MM.1S (cell line): ENCODE measurements around the gene ARID3C.

ENCODE experiments used
- DNase-seq: peaks from one replicate; pipeline ENCODE4 v3.0.0-alpha.2; 2015
- H2AFZ ChIP-seq: fragments of 300-600 bp; sonication (generic); 2 replicates; pipeline ENCODE4 v1.6.0; 2016; ENCODE audit warnings: antibody characterized with exemption, low read length
- H3F3A ChIP-seq: fragments of 300-600 bp; sonication (generic); 2 replicates; pipeline ENCODE4 v1.6.1; 2016; ENCODE audit warnings: mild to moderate bottlenecking, antibody characterized with exemption, low read length, moderate library complexity, mixed read lengths; ENCODE audit not compliant: insufficient read depth
- H3K27ac ChIP-seq: fragments of 300-600 bp; sonication (generic); 2 replicates; pipeline ENCODE4 v1.5.1; 2016; ENCODE audit warnings: mild to moderate bottlenecking, low read length
- H3K27me3 ChIP-seq: fragments of 300-600 bp; sonication (generic); replicated peaks from 2 replicates; pipeline ENCODE4 v1.6.0; 2016; ENCODE audit warnings: low read length; ENCODE audit not compliant: insufficient read depth
- H3K36me3 ChIP-seq: fragments of 300-600 bp; sonication (generic); replicated peaks from 2 replicates; pipeline ENCODE4 v1.6.1; 2016; ENCODE audit warnings: mild to moderate bottlenecking, low read length, mixed read lengths; ENCODE audit not compliant: insufficient read depth
- H3K4me1 ChIP-seq: fragments of 300-600 bp; sonication (generic); 2 replicates; pipeline ENCODE4 v1.6.1; 2016; ENCODE audit warnings: low read length, mixed read lengths
- H3K4me2 ChIP-seq: fragments of 300-600 bp; sonication (generic); 2 replicates; pipeline ENCODE4 v1.6.0; 2016; ENCODE audit warnings: low read depth, low read length
- H3K4me3 ChIP-seq: fragments of 300-600 bp; sonication (generic); 2 replicates; pipeline ENCODE4 v1.5.1; 2016; ENCODE audit warnings: low read length, mixed read lengths
- H3K79me2 ChIP-seq: fragments of 300-600 bp; sonication (generic); 2 replicates; pipeline ENCODE4 v1.6.1; 2016; ENCODE audit warnings: mixed run types, low read length, mixed read lengths
- H3K9ac ChIP-seq: fragments of 300-600 bp; sonication (generic); 2 replicates; pipeline ENCODE4 v1.6.1; 2016; ENCODE audit warnings: low read length, mixed read lengths
- H3K9me2 ChIP-seq: fragments of 300-600 bp; sonication (generic); replicated peaks from 2 replicates; pipeline ENCODE4 v1.6.1; 2016; ENCODE audit warnings: mild to moderate bottlenecking, low read length, mixed read lengths; ENCODE audit not compliant: insufficient read depth
- H3K9me3 ChIP-seq: fragments of 300-600 bp; sonication (generic); replicated peaks from 2 replicates; pipeline ENCODE4 v1.6.1; 2016; ENCODE audit warnings: mild to moderate bottlenecking, low read length, mixed read lengths; ENCODE audit not compliant: insufficient read depth
- H4K20me1 ChIP-seq: fragments of 300-600 bp; sonication (generic); 2 replicates; pipeline ENCODE4 v1.6.1; 2016; ENCODE audit warnings: mild to moderate bottlenecking, low read length, moderate library complexity, mixed read lengths; ENCODE audit not compliant: insufficient read depth
- EZH2 ChIP-seq: fragments of 300-600 bp; sonication (generic); optimal IDR thresholded peaks from 2 replicates; pipeline ENCODE3; 2017; ENCODE audit warnings: low read depth, mild to moderate bottlenecking, antibody characterized with exemption, low read length, mixed read lengths
- EZH2phosphoT487 ChIP-seq: fragments of 300-600 bp; sonication (generic); IDR thresholded peaks from 2 replicates; pipeline ENCODE4 v1.6.1; 2018; ENCODE audit warnings: antibody characterized with exemption, low read length
- TF ChIP-seq, protein P1 (sequence below): fragments of 300-600 bp; sonication (generic); IDR thresholded peaks from 2 replicates; pipeline ENCODE4 v1.5.1; 2016; ENCODE audit warnings: antibody characterized with exemption, low read length, mixed read lengths

ARID3C gene

DNA sequence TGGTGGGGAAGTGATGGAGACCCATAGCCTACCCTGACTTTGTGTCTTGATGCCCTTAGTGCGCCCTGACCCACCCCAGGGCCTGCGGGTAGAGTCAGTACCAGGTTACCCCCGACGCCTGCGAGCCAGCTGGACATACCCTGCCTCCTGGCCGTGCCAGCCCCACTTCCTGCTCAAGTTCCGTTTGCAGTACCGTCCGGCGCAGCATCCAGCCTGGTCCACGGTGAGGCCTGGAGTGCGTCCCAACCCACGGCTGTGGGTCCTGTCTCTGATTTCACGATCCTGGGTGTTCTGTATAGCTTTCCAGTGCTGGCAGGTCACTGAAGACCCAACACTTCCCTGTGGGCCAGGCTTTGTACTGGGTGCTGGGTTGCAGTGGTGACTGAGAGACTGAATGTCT lies 29.6 kb upstream of the ARID3C start:
- Histone ChIP-seq H3K4me2 (no peak overlapping the region), H3K27ac (no peak overlapping the region), H3K4me1 (no peaks in the 10 kb centered on the region), H3K9me3 (no peaks in the 10 kb centered on the region), H4K20me1 (no peaks in the 10 kb centered on the region), H3K79me2 (no peaks in the 10 kb centered on the region), H2AFZ (no peak overlapping the region), H3K4me3 (no peak overlapping the region), H3F3A (no peaks in the 10 kb centered on the region), H3K36me3 (no peaks in the 10 kb centered on the region), H3K9me2 (no peaks in the 10 kb centered on the region), H3K9ac (no peak overlapping the region), H3K27me3 (no peaks in the 10 kb centered on the region)
- TF ChIP-seq EZH2phosphoT487 (no peak), EZH2 (no peak)
- TF ChIP-seq, protein P1, sequence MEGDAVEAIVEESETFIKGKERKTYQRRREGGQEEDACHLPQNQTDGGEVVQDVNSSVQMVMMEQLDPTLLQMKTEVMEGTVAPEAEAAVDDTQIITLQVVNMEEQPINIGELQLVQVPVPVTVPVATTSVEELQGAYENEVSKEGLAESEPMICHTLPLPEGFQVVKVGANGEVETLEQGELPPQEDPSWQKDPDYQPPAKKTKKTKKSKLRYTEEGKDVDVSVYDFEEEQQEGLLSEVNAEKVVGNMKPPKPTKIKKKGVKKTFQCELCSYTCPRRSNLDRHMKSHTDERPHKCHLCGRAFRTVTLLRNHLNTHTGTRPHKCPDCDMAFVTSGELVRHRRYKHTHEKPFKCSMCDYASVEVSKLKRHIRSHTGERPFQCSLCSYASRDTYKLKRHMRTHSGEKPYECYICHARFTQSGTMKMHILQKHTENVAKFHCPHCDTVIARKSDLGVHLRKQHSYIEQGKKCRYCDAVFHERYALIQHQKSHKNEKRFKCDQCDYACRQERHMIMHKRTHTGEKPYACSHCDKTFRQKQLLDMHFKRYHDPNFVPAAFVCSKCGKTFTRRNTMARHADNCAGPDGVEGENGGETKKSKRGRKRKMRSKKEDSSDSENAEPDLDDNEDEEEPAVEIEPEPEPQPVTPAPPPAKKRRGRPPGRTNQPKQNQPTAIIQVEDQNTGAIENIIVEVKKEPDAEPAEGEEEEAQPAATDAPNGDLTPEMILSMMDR: no peak
- DNase-seq: no peak

GRCh38 chr9:34656992-34657391 lies 28.1 kb upstream of the ARID3C start:
- H3K4me1 ChIP-seq: no peaks in the 10 kb centered on the region
- H2AFZ ChIP-seq: no peak overlapping the region
- no peak overlapping the region for H3K4me2 ChIP-seq
- H3K27me3 ChIP-seq: no peaks in the 10 kb centered on the region
- no peaks in the 10 kb centered on the region for H3K9me3 ChIP-seq
- no peak overlapping the region for H3K4me3 ChIP-seq
- no peak overlapping the region for H3K27ac ChIP-seq
- no peak for TF ChIP-seq EZH2
- TF ChIP-seq, protein P1: no peak
- no peak for TF ChIP-seq EZH2phosphoT487
- H3K36me3 ChIP-seq: no peaks in the 10 kb centered on the region
- H3K79me2 ChIP-seq: no peaks in the 10 kb centered on the region
- no peaks in the 10 kb centered on the region for H3K9me2 ChIP-seq
- H4K20me1 ChIP-seq: no peaks in the 10 kb centered on the region
- no peak overlapping the region for H3K9ac ChIP-seq
- no peaks in the 10 kb centered on the region for H3F3A ChIP-seq
- no peak for DNase-seq

DNA sequence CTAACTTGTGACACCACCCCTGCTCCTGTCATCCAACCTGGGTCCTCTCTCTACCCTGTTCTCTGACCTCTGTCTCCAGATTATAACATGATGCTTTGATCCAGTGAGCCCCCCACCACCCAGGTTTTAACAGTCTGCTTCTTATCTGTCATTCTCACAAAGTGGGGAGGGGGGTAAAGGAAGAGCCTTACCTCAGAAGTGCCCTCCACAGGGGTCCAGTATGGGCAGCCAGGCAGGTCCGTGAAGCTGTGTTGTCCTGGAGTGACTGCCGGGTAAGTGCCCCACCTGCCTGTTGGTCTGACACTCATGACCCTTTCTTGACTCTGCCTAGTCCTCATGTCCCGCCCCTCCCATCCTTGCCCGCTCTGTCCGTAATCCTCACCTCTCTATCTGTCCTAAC lies 26.5 kb upstream of the ARID3C start:
- no peak overlapping the region for H3K9ac ChIP-seq
- H3K27me3 ChIP-seq: no peaks in the 10 kb centered on the region
- H3K9me3 ChIP-seq: no peaks in the 10 kb centered on the region

More for the DNA sequence above, 26.5 kb upstream of the ARID3C start:
- no peaks in the 10 kb centered on the region for H3K36me3 ChIP-seq
- no peaks in the 10 kb centered on the region for H4K20me1 ChIP-seq
- no peak for DNase-seq
- no peaks in the 10 kb centered on the region for H3K4me1 ChIP-seq
- H3K27ac ChIP-seq: no peak overlapping the region
- H3K4me2 ChIP-seq: no peak overlapping the region
- no peak overlapping the region for H2AFZ ChIP-seq
- TF ChIP-seq EZH2 (no peak), EZH2phosphoT487 (no peak)
- TF ChIP-seq, protein P1: no peak
- H3K79me2 ChIP-seq: no peaks in the 10 kb centered on the region
- peaks cover 4% of the 10 kb centered on the region; the same call in 1 of the 2 replicates for H3F3A ChIP-seq
- no peaks in the 10 kb centered on the region for H3K9me2 ChIP-seq
- no peak overlapping the region for H3K4me3 ChIP-seq
